ENCODE data around the gene OPCML.

Gene OPCML

GRCh38 chr11:132459736-132460135 lies 1072.6 kb downstream of the OPCML start:
- DNase-seq (ENCODE audit: low read depth in 2 of 2, low spot score in 1 of 2): no peak

DNA sequence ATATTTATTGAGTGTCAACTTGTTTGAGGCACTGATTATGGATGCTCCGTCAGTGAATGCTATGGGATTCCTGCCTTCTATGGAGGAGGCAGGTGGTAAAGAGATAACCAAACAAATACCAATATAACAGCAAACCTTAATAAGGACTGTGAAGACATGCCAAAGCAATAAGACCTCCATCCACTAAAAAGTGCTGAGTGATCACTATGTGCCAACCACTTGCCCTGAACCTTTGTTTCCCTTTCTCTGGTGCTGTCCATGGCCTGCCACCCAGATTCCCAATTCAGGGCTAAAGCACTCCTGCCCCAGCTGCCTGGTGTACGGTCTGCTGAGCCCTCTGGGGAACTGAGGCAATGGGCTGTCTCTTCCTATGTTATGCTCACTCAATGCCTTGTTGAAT lies 1074.9 kb downstream of the OPCML start:
- DNase-seq (ENCODE audit: low read depth in 2 of 2, low spot score in 1 of 2): no peak

- DNase-seq (ENCODE audit: low read depth in 2 of 2, low spot score in 1 of 2): no peak
Observed at GRCh38 chr11:132456751-132457328, 1075.5 kb downstream of the OPCML start.

DNA sequence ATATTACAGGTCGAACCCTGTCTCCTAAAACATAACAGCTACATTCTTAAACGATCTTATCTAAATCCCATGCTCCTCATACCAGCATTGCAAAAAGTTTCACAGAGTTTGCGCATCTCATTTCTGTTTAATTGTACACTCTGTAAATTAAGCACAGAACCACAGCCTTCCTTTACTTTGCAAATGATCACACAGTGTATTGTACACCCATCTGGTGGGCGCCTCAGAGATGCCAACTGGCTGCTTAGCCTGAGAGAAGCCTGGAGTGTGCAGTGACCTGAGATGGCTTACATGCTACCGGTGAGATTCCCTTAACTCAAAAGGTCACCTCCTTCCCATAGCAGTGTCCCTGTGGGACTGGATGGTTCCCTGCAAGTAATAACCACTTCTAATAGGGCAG lies 1077.3 kb downstream of the OPCML start:
- DNase-seq (ENCODE audit: low read depth in 2 of 2, low spot score in 1 of 2): no peak

DNA sequence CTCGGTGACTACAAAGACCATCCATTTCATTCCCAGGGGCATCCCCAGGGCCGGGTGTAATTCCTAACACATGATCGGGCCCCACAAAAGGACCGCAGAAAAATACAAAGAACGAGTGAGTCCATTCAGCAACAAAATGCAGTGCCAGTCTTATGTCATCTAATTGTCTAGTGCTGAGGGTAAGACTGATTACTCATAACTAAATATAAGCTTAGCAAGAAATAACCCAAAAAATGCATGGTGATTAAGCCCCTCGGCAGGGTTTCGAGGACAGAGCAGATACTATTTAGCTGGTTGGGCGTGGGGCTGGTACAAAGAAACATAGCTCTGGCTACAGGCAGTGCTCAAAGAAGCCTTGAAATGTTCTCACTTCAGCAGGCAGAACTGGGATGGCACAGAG lies 1078.9 kb downstream of the OPCML start:
- DNase-seq (ENCODE audit: low read depth in 2 of 2, low spot score in 1 of 2): no peak

- no peak for DNase-seq (ENCODE audit: low read depth in 2 of 2, low spot score in 1 of 2)
Observed at GRCh38 chr11:132452616-132453015, 1079.7 kb downstream of the OPCML start.

GRCh38 chr11:132451942-132452601 lies 1080.2 kb downstream of the OPCML start:
- no peak for DNase-seq (ENCODE audit: low read depth in 2 of 2, low spot score in 1 of 2)

- DNase-seq (ENCODE audit: low read depth in 2 of 2, low spot score in 1 of 2): no peak
Observed at GRCh38 chr11:132450631-132451030, 1081.7 kb downstream of the OPCML start.

DNA sequence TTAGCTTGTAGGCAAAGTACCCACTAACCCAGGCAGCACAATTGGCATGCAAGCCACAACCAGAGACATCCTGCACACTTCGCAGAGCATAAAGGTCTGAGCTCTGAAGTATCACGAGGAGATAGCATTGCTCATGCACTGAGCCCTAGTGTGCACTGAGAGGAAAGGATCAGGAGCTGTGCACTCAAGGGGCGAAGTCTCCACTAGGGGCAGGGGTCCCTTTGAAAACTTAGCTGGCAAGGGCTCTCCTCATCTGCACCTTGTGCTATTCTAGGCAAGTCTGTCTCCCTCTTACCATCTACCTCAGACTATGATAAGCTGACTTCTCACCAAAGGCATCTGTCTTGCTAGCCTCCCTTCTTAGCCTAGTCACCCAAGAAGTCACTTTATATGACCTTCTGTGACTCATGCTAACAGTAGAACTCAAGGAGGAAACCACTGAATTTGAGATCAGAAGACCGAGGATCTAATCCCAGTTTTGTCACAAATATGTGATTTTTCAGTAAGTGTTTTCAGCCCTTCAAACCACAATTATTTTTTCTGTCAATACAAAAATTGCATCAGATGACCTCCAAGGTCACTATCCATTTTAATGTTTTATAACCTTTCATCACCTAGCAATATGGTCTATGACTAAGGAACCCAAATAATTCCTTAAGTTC lies 1083.8 kb downstream of the OPCML start:
- DNase-seq (ENCODE audit: low read depth in 2 of 2, low spot score in 1 of 2): no peak

GRCh38 chr11:132447761-132448160 lies 1084.5 kb downstream of the OPCML start:
- DNase-seq (ENCODE audit: low read depth in 2 of 2, low spot score in 1 of 2): no peak

- no peak for DNase-seq (ENCODE audit: low read depth in 2 of 2, low spot score in 1 of 2)
Observed at GRCh38 chr11:132445859-132446291, 1086.4 kb downstream of the OPCML start.

DNA sequence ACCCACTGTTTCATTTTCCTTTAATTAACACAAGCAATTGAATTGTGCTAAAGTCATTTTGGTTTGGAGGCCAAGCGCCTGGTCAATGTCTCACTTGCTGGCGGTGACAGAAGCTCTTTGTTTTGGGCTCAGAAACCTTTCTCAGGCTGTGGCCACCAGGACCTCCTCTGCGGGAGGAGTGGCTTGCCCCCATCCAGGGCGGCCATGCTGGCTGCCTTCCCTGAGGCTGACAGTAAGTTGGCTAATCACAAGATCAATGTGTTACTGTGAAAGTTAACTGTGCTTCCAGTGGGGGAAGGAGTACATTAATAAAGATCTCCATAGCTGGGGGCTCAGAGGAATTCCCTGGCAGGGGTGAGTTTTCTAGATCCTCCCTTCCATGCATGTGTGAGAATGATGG lies 1087.4 kb downstream of the OPCML start:
- DNase-seq (ENCODE audit: low read depth in 2 of 2, low spot score in 1 of 2): no peak

- no peak for DNase-seq (ENCODE audit: low read depth in 2 of 2, low spot score in 1 of 2)
Observed at GRCh38 chr11:132439711-132440255, 1092.5 kb downstream of the OPCML start.

GRCh38 chr11:132438418-132438817 lies 1093.9 kb downstream of the OPCML start:
- DNase-seq (ENCODE audit: low read depth in 2 of 2, low spot score in 1 of 2): no peak

DNA sequence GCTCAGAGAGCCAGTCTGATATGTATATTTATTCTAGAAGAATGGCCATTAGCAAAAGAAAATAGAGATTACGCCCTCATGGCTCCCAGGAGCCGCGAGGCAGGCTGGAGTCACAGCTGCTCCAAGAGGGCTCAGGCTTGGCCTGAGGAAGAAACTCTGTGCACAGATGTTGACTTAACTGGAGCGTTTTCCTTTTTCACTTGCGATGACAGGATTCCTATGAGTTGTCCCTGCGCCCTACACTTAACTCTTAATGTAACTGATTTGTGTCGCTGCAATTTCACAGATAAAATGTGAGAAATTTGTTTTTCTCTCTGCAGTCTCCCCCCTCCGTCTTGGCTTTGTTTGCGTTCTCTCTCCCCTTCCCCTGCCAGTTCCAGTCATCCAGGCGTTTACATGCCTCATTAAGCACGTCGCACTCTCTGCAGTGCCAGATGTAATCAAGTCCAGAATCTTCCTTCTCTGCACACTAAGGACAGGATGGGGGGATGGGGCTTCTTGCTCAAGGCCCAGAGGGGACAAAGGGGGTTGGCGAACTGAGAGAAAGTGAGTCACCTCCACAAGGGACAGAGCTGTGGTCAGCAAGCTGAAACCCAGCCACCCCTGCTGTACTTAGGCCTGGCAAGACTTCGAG lies 1101.8 kb downstream of the OPCML start:
- DNase-seq (ENCODE audit: low read depth in 2 of 2, low spot score in 1 of 2): no peak

DNA sequence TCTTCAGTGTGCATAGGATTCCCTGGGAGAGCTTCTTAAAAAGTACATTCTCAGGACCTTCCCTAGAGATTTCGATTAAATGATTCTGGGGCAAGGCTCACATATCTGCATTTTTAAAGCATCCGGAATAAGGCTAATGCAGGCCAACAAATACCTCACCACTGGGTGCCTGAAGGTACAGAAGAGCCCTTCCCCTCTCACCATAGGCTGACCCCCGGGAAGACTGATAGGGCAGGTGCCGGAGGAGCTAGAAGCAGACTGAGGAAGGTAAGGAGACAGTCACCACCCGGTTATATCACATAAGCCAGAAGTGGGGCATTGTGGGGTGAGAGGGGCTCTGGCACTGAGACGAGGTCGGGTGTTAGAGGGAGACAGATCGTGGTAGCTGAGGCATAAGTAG lies 1102.6 kb downstream of the OPCML start:
- DNase-seq (ENCODE audit: low read depth in 2 of 2, low spot score in 1 of 2): no peak

- no peak for DNase-seq (ENCODE audit: low read depth in 2 of 2, low spot score in 1 of 2)
Observed at GRCh38 chr11:132427611-132428010, 1104.7 kb downstream of the OPCML start.

DNA sequence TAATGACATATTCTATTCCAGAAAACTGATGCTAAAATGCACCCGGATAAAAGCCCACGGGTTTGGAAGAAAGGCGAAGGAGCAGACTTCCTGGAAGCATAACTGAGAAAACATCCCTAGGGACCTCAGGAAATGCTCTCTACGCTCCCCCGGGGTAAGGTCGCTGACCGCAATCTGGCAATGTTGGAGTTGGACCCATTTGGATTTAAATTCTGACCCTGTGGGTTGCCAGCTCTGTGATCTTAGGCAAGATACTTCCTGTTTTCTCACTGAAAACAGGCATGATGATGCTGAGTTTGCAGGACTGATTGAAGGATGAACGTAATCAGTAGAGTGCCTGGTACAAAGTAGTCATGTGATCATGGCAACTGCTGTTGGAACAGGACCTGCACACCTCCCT lies 1107.9 kb downstream of the OPCML start:
- DNase-seq (ENCODE audit: low read depth in 2 of 2, low spot score in 1 of 2): no peak

- DNase-seq (ENCODE audit: low read depth in 2 of 2, low spot score in 1 of 2): no peak
Observed at GRCh38 chr11:132423266-132423665, 1109.0 kb downstream of the OPCML start.

DNA sequence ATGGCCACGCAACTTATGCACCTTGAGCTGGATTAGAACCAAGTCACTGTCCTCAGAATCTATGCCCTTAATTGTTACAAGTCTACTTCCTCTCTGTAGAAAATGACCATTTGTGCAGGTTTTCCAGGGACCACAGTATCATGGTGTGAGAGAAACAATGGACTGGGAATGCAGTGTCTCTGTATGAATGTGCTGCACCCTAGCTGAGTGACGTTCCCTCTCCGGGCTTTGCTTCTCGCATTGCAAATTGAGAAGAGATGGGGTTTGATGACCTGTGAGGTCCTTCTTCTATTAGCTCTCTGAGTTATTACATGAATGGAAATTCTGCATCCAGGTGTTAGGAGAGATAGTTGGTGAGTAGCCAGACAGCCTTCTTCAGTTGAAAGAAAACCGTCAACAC lies 1109.6 kb downstream of the OPCML start:
- no peak for DNase-seq (ENCODE audit: low read depth in 2 of 2, low spot score in 1 of 2)

DNA sequence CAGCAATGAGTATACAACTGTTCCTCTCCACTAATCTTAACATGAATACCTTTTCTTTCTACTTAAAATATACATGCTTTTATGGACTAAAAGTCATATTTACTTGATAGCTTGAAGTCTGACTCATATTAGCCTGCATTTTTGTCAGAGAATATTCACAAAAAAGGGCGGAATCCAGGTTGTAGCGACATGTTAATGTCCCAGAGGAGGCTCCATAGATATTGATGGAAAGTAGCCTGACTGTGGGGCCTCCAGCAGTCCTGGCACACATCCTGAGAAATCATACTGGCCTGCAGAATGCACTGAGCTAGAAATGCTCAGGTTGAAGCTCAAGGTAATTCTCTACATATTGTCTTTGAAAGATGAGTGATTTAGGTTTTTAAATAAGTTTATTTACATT lies 1110.7 kb downstream of the OPCML start:
- DNase-seq (ENCODE audit: low read depth in 2 of 2, low spot score in 1 of 2): no peak

DNA sequence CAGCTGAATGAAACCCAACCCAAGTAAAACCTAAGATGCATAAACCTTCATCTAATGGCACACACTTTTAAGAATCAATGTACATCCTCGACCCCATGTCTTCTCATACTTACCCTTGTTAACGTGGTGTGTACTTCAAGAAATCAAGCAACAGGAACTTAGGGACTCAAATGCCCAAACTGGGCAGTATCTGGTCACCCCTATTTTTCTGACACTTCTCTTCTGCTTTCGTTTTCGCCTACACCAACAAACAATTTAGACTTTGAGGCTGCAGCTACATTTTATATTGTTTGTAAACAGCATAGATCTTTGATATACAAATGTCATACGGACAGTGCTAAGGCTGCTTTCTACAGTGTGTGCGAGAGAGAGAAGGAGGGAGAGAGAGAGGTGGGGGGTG lies 1117.8 kb downstream of the OPCML start:
- DNase-seq (ENCODE audit: low read depth in 2 of 2, low spot score in 1 of 2): no peak

Data from stimulated activated CD8-positive, alpha-beta memory T cell treated with anti-CD3 and anti-CD28 coated beads, Interleukin-4, amount 100 ng/mL, for 1 hour (primary cell).